C4-2B (cell line): ENCODE results near the gene F11R.

ENCODE experiments used
- H3K27ac ChIP-seq: fragments of 450-650 bp; 2 replicates; pipeline ENCODE4 v1.5.1; 2017
- CTCF ChIP-seq: fragments of 450-650 bp; conservative IDR thresholded peaks from 2 replicates; pipeline ENCODE4 v1.5.1; 2017; ENCODE audit warnings: mild to moderate bottlenecking
- ZFX ChIP-seq: fragments of 450-650 bp; IDR thresholded peaks from 2 replicates; pipeline ENCODE4 v1.6.1; 2017

F11R gene

GRCh38 chr1:160985723-160986122, 35.2 kb downstream of the F11R start:
- no peak overlapping the region for H3K27ac ChIP-seq
- TF ChIP-seq CTCF, result no peak
- no peak for TF ChIP-seq ZFX

- no peak overlapping the region for H3K27ac ChIP-seq
- no peak for TF ChIP-seq ZFX
- TF ChIP-seq CTCF, result no peak
These were observed 39.2 kb downstream of the F11R start for GRCh38 chr1:160981584-160982411.

GRCh38 chr1:160979286-160979685, 41.7 kb downstream of the F11R start:
- TF ChIP-seq ZFX, result no peak
- no peak for TF ChIP-seq CTCF
- H3K27ac ChIP-seq, result no peak overlapping the region

- TF ChIP-seq ZFX (no peak), CTCF (no peak)
- H3K27ac ChIP-seq, result no peak overlapping the region
These were observed 42.4 kb downstream of the F11R start for GRCh38 chr1:160978510-160978927.

- H3K27ac ChIP-seq, result no peak overlapping the region
- no peak for TF ChIP-seq ZFX
- no peak for TF ChIP-seq CTCF
These were observed 45.9 kb downstream of the F11R start for GRCh38 chr1:160975026-160975425.

- no peak overlapping the region for H3K27ac ChIP-seq
- TF ChIP-seq ZFX (no peak), CTCF (no peak)
These were observed 47.5 kb downstream of the F11R start for GRCh38 chr1:160973491-160973890.

- no peak overlapping the region for H3K27ac ChIP-seq
- no peak for TF ChIP-seq ZFX
- TF ChIP-seq CTCF, result no peak
These were observed 48.0 kb downstream of the F11R start for GRCh38 chr1:160972939-160973338.
